ENCODE results near the gene GFRA1. TPM values are rescaled to one million over a fixed set of nuclear protein-coding genes. Genes with fewer than 3 reads are reported as not detected.

GFRA1 gene
- total and polyA plus RNA-seq, 8 donors, result 1.9 to 3.5 (median 2.8) TPM

DNA sequence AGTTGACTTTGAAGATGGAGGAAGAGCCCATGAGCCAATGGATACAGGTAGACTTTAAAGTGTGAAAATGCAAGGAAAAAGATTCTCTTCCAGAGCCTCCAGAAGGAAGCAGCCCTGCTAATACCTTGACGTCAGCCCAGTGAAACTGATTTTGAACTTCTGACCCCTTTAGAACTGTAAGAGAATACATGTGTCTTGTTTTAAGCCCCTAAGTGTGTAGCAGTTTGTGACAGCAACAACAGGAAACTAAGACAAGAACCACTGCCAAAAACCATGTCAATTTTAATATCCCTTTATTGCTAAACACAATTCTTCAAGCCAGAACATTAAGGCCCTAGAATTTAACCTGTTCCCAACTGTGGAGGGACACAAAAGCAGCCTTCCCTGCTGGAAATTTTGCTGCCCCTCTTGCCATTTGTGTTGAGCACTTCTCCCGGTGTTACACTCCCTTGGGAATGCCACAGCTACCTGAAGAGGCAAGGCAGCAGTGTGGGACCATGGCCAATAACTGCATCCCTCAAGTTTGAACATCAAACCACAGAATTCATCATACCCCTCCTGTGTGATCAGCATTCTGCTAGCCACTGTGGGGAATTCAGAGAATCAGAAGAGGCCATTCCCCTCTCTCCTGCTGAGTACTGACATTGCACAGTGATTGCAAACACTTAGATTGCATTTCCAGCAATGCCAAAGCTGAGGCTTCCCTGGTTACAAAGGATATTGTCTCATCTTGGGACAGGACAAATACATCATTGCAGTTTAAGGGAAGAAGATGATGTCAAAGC is 38.9 kb upstream of the GFRA1 start:
- H3K36me3 ChIP-seq, result no peaks in the 10 kb centered on the region
- no peak overlapping the region for H3K27ac ChIP-seq
- ATAC-seq (no peak), DNase-seq (no peak)
- TF ChIP-seq, protein P1, sequence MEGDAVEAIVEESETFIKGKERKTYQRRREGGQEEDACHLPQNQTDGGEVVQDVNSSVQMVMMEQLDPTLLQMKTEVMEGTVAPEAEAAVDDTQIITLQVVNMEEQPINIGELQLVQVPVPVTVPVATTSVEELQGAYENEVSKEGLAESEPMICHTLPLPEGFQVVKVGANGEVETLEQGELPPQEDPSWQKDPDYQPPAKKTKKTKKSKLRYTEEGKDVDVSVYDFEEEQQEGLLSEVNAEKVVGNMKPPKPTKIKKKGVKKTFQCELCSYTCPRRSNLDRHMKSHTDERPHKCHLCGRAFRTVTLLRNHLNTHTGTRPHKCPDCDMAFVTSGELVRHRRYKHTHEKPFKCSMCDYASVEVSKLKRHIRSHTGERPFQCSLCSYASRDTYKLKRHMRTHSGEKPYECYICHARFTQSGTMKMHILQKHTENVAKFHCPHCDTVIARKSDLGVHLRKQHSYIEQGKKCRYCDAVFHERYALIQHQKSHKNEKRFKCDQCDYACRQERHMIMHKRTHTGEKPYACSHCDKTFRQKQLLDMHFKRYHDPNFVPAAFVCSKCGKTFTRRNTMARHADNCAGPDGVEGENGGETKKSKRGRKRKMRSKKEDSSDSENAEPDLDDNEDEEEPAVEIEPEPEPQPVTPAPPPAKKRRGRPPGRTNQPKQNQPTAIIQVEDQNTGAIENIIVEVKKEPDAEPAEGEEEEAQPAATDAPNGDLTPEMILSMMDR (IDR thresholded peaks at IDR 0.05), result no peak
- H3K9me3 ChIP-seq, result no peaks in the 10 kb centered on the region
- intact Hi-C loops (cut with DNase I), result no loop called here
- H3K4me3 ChIP-seq, result no peak overlapping the region
- H3K4me1 ChIP-seq, result no peaks in the 10 kb centered on the region
- H3K27me3 ChIP-seq, result no peaks in the 10 kb centered on the region

DNA sequence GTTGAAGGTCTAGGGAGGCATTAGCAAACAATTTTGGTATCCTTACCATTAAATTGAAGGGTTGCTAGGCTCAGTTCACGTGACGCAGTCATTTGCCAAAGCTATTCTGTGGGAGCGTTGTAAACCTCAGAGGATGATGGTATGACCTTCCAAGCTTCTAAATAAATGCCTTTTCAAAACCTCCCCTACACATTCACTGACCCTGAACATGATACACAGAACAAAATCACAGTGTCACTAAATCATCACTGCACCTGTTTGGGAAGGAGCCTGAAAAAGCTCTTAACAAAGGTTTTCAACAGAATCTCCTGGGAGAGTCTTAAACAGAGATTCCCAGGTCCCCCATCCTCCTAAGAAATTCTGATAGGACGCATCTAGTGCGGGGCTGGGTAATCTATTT is 38.0 kb upstream of the GFRA1 start:
- TF ChIP-seq, protein P1 (IDR thresholded peaks at IDR 0.05), result no peak
- ATAC-seq (no peak), DNase-seq (no peak)
- Histone ChIP-seq H3K4me3 (no peak overlapping the region), H3K4me1 (no peaks in the 10 kb centered on the region), H3K9me3 (no peaks in the 10 kb centered on the region), H3K27ac (no peak overlapping the region), H3K27me3 (no peaks in the 10 kb centered on the region), H3K36me3 (no peaks in the 10 kb centered on the region)
- intact Hi-C loops (cut with DNase I), result no loop called here

DNA sequence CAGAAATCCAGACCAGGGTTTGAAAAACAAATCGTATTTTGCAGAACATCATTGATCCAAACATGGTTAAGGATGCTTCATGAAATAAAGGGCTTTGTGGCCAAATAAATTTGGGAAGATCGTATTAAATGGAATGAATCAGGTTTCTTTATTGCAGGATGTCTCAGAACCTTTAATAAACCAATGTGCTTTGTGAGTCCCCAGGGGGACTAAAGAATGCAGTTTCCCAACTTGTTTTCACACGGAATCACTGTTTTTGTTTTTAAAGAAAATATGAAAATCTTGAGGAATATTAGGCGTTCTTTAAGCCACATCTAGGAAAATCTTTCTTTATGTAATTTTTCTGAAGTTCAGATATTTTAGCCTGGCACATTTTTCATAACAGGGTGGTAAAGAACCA is 34.4 kb upstream of the GFRA1 start:
- Histone ChIP-seq H3K9me3 (no peaks in the 10 kb centered on the region), H3K27ac (no peak overlapping the region), H3K4me3 (no peak overlapping the region), H3K4me1 (no peaks in the 10 kb centered on the region), H3K36me3 (no peaks in the 10 kb centered on the region), H3K27me3 (no peaks in the 10 kb centered on the region)
- TF ChIP-seq, protein P1 (IDR thresholded peaks at IDR 0.05), result no peak
- no peak for ATAC-seq
- intact Hi-C loops (cut with DNase I), result no loop called here
- no peak for DNase-seq

DNA sequence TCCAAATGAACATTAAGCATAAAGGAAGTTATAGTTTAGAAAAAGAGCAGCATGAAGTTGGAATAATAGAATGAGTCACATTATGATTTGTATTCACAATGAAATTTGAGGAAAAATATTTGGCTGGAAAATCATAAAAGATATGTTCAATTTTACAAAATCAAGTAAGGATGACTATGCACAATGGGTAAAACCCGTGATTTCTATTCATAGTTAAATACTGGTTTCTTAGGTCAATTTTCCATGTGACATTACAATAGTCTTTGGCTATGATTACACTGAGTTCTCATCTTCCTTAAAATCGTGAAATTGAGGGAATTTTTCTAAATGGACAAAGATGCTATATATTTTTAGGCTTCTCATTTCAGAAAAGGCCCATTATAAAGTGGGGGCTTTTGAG is 33.8 kb upstream of the GFRA1 start:
- Histone ChIP-seq H3K27me3 (no peaks in the 10 kb centered on the region), H3K4me1 (no peaks in the 10 kb centered on the region), H3K4me3 (no peak overlapping the region), H3K9me3 (no peaks in the 10 kb centered on the region), H3K27ac (no peak overlapping the region), H3K36me3 (no peaks in the 10 kb centered on the region)
- ATAC-seq (no peak), DNase-seq (no peak)
- intact Hi-C loops (cut with DNase I), result no loop called here
- TF ChIP-seq, protein P1 (IDR thresholded peaks at IDR 0.05), result no peak

DNA sequence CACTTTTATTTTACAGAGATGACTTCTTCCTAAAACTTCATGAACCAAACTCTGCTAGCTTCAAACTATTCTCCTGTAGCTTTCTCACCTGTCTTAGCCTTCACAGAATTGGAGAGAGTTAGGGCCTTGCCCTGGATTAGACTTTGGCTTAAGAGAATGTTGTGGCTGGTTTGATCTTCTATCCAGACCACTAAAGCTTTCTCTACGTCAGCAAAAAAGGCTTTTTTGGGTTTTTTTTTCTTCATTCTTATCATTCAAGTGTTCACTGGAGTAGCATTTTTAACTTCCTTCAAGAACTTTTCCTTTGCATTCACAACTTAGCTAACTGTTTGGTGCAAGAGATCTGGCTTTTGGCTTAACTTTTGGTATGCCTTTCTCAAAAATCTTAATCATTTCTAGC is 31.9 kb upstream of the GFRA1 start:
- H3K27me3 ChIP-seq, result no peaks in the 10 kb centered on the region
- TF ChIP-seq, protein P1 (IDR thresholded peaks at IDR 0.05), result no peak
- intact Hi-C loops (cut with DNase I), result no loop called here

More for the DNA sequence above, 31.9 kb upstream of the GFRA1 start:
- H3K27ac ChIP-seq, result no peak overlapping the region
- H3K36me3 ChIP-seq, result no peaks in the 10 kb centered on the region
- DNase-seq (no peak), ATAC-seq (no peak)
- H3K4me1 ChIP-seq, result no peaks in the 10 kb centered on the region
- H3K4me3 ChIP-seq, result no peak overlapping the region
- H3K9me3 ChIP-seq, result no peaks in the 10 kb centered on the region

Measured in left lung (tissue), 10 donors.